Smooth muscle cell (in vitro differentiated cells): ENCODE data around the gene AGFG2. TPM values are rescaled to one million over a fixed set of nuclear protein-coding genes. Genes with fewer than 3 reads are reported as not detected.

ENCODE experiments used
- DNase-seq: peaks from one replicate; lab custom pipeline; 2025; ENCODE audit not compliant: unreplicated experiment; lab: John Stamatoyannopoulos, UW
- H2AFZ ChIP-seq: fragments of 200-600 bp; sonication (generic); 2 replicates; pipeline ENCODE4 v1.6.0; 2016; ENCODE audit warnings: antibody characterized with exemption, low read depth, mild to moderate bottlenecking
- H3F3A ChIP-seq: fragments of 200-600 bp; sonication (generic); 2 replicates; pipeline ENCODE4 v1.6.0; 2017; ENCODE audit warnings: antibody characterized with exemption, low read depth
- H3K27ac ChIP-seq: fragments of 200-600 bp; sonication (generic); 2 replicates; pipeline ENCODE4 v1.5.1; 2016; ENCODE audit warnings: low read depth, mild to moderate bottlenecking
- H3K27me3 ChIP-seq: fragments of 200-600 bp; sonication (generic); 2 replicates; pipeline ENCODE4 v1.6.1; 2016; ENCODE audit warnings: low read depth, mild to moderate bottlenecking
- H3K36me3 ChIP-seq: fragments of 200-600 bp; sonication (generic); 2 replicates; pipeline ENCODE4 v1.5.1; 2016; ENCODE audit warnings: low read depth
- H3K4me1 ChIP-seq: fragments of 200-600 bp; sonication (generic); 2 replicates; pipeline ENCODE4 v1.5.1; 2016; ENCODE audit warnings: low read depth
- H3K4me2 ChIP-seq: fragments of 200-600 bp; sonication (generic); 2 replicates; pipeline ENCODE4 v1.6.0; 2016; ENCODE audit warnings: mild to moderate bottlenecking
- H3K4me3 ChIP-seq: fragments of 200-600 bp; sonication (generic); 2 replicates; pipeline ENCODE4 v1.5.1; 2016; ENCODE audit warnings: mild to moderate bottlenecking
- H3K79me2 ChIP-seq: fragments of 200-600 bp; sonication (generic); 2 replicates; pipeline ENCODE4 v1.6.0; 2016; ENCODE audit warnings: low read depth, mild to moderate bottlenecking
- H3K9ac ChIP-seq: fragments of 200-600 bp; sonication (generic); 2 replicates; pipeline ENCODE4 v1.6.0; 2016; ENCODE audit warnings: low read depth
- H3K9me3 ChIP-seq: fragments of 200-600 bp; sonication (generic); replicated peaks from 2 replicates; pipeline ENCODE4 v1.5.1; 2016; ENCODE audit warnings: low read depth
- H4K20me1 ChIP-seq: fragments of 200-600 bp; sonication (generic); 2 replicates; pipeline ENCODE4 v1.6.0; 2016; ENCODE audit warnings: low read depth
- WGBS: methylation state at CpG from one replicate; pipeline ENCODE4 v1.1.7; 2016; ENCODE audit warnings: low lambda C conversion rate; 5-methylcytosine and 5-hydroxymethylcytosine counted together
- polyA plus RNA-seq: library from polyadenylated mRNA; unstranded; fragments of >200 nt; fragmentation: Nextera tagmentation; extraction: Ambion mirVana; gene quantifications from 2 replicates; pipeline ENCODE4 v1.2.1, GENCODE V29; 2016
- total RNA-seq: library from RNA; depleted of rRNA; stranded (reverse); fragments of >200 nt; gene quantifications from 2 replicates; pipeline ENCODE4 v1.2.3, GENCODE V29; 2014
- TF ChIP-seq, protein P1 (sequence below): fragments of 200-600 bp; sonication (generic); IDR thresholded peaks from 2 replicates; pipeline ENCODE4 v1.5.1; 2017; ENCODE audit warnings: borderline replicate concordance, mild to moderate bottlenecking, antibody characterized with exemption; ENCODE audit not compliant: insufficient read depth, poor library complexity, severe bottlenecking

Gene AGFG2
- total and polyA plus RNA-seq, 2 experiments from 2014 or later = 2.7 to 8.4 TPM

DNA sequence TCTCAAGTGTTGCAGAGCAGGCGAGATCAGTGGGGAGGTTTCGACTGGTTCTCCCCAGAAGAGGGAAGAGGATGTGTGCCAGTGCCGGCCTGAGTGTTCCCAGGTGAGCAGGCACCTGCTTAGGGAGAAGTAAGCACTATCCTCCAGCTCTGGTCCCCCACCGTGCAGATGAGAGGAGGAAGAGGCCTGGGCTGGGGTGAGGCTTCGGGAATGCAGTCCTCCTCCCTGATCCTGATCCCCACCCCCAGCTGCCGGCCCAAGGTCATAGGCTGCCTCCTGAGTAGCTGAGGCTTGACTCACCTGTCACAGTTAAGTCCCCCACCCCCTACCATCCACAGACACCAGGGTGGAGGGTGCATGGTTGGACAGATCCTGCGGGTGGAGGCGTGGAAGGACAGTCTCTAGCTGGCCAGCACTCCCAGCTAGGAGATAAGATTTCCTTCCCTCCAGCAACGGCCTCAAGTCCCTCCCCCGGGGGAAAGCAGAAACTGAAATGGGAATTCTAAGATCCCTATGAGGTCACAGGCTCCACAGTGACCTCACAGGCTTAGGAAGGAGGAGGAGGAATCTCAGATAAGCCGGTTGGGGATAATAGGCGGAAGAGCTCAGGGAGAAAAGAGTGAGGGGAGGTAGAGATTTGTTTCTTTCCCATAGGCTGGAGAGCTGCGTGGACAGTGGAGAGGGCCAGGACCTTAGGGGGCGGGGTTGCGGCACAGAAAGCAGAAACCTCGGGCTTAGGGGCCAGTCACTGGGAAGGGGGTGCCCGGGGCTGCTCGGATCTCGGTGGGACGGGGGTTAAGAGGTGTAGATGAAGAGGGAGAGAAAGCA is 45.9 kb downstream of the AGFG2 start:
- peak overlapping the region; percentile 83 for H3K27ac ChIP-seq
- no peaks in the 10 kb centered on the region for H3K9me3 ChIP-seq
- H3K9ac ChIP-seq = peak overlapping the region; percentile 91
- TF ChIP-seq, protein P1, sequence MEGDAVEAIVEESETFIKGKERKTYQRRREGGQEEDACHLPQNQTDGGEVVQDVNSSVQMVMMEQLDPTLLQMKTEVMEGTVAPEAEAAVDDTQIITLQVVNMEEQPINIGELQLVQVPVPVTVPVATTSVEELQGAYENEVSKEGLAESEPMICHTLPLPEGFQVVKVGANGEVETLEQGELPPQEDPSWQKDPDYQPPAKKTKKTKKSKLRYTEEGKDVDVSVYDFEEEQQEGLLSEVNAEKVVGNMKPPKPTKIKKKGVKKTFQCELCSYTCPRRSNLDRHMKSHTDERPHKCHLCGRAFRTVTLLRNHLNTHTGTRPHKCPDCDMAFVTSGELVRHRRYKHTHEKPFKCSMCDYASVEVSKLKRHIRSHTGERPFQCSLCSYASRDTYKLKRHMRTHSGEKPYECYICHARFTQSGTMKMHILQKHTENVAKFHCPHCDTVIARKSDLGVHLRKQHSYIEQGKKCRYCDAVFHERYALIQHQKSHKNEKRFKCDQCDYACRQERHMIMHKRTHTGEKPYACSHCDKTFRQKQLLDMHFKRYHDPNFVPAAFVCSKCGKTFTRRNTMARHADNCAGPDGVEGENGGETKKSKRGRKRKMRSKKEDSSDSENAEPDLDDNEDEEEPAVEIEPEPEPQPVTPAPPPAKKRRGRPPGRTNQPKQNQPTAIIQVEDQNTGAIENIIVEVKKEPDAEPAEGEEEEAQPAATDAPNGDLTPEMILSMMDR = no peak
- peaks cover 13% of the 10 kb centered on the region for H3K79me2 ChIP-seq
- H3K4me1 ChIP-seq = peaks cover 16% of the 10 kb centered on the region
- H3K27me3 ChIP-seq = no peaks in the 10 kb centered on the region
- WGBS = 6% methylated on average over 20 of the region's 20 CpGs
- no peak overlapping the region for H2AFZ ChIP-seq
- H3K36me3 ChIP-seq = peaks cover 6% of the 10 kb centered on the region
- peak; percentile 25 for DNase-seq
- peak overlapping the region; percentile 83 for H3K4me2 ChIP-seq
- H3F3A ChIP-seq = peaks cover 11% of the 10 kb centered on the region
- H4K20me1 ChIP-seq = peaks cover 41% of the 10 kb centered on the region
- peak overlapping the region; percentile 75 for H3K4me3 ChIP-seq

DNA sequence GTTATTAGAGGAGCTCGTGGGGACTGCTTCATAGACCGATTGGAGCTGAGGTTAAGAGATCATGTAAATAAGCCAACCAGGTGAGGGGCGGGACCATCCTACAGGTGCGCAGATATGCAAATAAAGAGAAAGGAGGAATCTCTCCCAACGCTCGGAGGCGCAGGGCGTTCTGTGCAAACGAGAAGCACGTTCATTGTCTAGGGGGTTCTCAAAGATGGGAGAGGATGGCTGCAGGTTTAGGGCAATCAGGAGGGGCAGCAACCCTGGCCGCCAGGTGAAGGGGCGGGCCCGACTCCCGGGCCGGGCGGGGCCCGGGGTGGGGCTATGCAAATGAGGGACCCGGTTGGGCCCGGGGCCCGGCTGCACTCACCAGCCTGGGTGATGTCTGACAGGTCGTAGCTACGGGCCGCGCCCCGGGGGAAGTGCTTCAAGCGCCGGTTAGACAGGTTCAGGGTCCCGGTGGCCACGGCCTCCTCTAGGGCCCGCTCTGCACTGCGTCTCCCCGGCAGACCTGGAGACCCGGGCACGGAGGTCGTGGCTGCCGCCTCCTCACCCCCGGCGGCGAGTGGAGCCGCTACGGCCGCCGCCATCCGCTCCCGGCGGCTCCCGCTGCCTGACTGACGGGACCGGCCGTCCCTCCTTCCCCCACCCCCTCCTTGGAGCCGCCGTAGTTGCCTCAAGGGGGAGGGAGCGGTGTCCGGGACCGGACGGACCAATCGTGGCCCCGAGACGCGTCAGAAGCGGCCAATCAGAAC is 46.7 kb downstream of the AGFG2 start, which contains the start of gene LRCH4:
TSS of gene LRCH4 (minus strand) at position 619 of the 755 bp plus-strand sequence. CDS start at position 590, 29 bp downstream.
- no peak for DNase-seq
- Histone ChIP-seq H3K4me2 (peak within 1 kb of the TSS; percentile 86), H3K4me3 (peak within 1 kb of the TSS; percentile 75), H4K20me1 (peaks cover 37% of the 10 kb centered on the region), H3K9me3 (no peaks in the 10 kb centered on the region), H3K27ac (peak within 1 kb of the TSS; percentile 83), H3K9ac (peak within 1 kb of the TSS; percentile 91), H3K27me3 (no peaks in the 10 kb centered on the region), H3K79me2 (peaks cover 13% of the 10 kb centered on the region), H3K4me1 (peaks cover 16% of the 10 kb centered on the region), H3K36me3 (peaks cover 6% of the 10 kb centered on the region), H3F3A (peaks cover 11% of the 10 kb centered on the region), H2AFZ (peak within 1 kb of the TSS; percentile 39)
- TF ChIP-seq, protein P1 = no peak
- under 1% methylated on average over 55 of the region's 61 CpGs for WGBS

DNA sequence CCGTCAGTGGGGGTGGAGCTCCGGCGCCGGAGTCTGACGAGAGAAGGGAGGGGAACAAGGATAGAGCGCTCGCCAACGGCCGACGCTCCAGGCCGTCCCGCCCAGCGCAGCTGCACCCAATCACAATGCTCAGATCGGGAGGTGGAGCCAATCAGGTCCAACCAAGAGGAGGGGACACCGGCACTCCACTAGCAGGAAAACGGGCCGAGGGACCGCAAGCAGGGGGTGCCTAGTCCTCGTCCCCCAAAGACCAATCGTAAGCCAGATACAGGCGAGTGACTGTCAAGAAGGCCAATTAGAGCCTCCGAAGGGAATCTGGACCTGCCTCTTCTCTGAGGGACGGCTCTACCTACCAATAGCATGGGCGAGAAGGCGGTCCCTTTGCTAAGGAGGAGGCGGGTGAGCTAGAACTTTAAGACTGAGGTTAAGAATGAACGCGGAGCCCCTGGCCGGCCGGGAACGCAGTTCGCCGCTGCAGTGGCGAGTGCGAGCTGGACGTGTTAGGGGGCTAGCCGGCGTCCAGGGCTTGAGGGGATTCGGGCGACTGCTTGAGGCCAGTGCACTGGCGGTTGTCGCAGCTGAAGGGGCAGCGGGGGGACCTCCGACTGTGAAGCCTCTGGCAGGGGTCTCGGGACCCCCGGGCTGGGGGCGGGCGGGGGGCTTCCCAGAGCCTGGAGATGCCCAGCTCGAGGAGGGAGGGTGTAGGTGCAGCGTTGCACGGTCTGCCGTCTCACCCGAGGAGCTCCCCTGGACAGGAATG is 47.4 kb downstream of the AGFG2 start, which contains the start of gene FBXO24:
TSS of gene FBXO24 (plus strand) at position 63 of the 760 bp plus-strand sequence. CDS start at position 361, 298 bp downstream.
- TF ChIP-seq, protein P1 = no peak
- H3F3A ChIP-seq = peaks cover 11% of the 10 kb centered on the region
- H2AFZ ChIP-seq = peak within 1 kb of the TSS; percentile 39
- H3K4me2 ChIP-seq = peak within 1 kb of the TSS; percentile 86
- H4K20me1 ChIP-seq = peaks cover 37% of the 10 kb centered on the region
- peak within 1 kb of the TSS; percentile 75 for H3K4me3 ChIP-seq
- peaks cover 1% of the 10 kb centered on the region for H3K36me3 ChIP-seq
- H3K9me3 ChIP-seq = no peaks in the 10 kb centered on the region
- peak within 1 kb of the TSS; percentile 91 for H3K9ac ChIP-seq
- H3K79me2 ChIP-seq = peaks cover 13% of the 10 kb centered on the region
- WGBS = under 1% methylated on average over 51 of the region's 53 CpGs
- peak; percentile 96 for DNase-seq
- peak within 1 kb of the TSS; percentile 83 for H3K27ac ChIP-seq
- H3K4me1 ChIP-seq = peaks cover 16% of the 10 kb centered on the region
- no peaks in the 10 kb centered on the region for H3K27me3 ChIP-seq
